K562 (cell line): ENCODE data around the gene MTHFR. TPM values are rescaled to one million over a fixed set of nuclear protein-coding genes. Genes with fewer than 3 reads are reported as not detected.

Experiments used
- ELF1 ChIP-seq: fragments of 200-800 bp; sonication (Bioruptor generic); IDR thresholded peaks from 2 replicates; pipeline ENCODE4 v1.6.1; 2016; ENCODE audit warnings: missing genetic modification characterization, missing compliant biosample characterization
- ESRRA ChIP-seq: fragments of 450-650 bp; IDR thresholded peaks from 2 replicates; pipeline ENCODE4 v1.6.1; 2014; ENCODE audit warnings: low read depth, mild to moderate bottlenecking, moderate library complexity, borderline replicate concordance
- FOXJ2 ChIP-seq: fragments of 200-800 bp; sonication (Bioruptor generic); IDR thresholded peaks from 2 replicates; pipeline ENCODE4 v1.6.1; 2016; ENCODE audit warnings: missing genetic modification characterization, missing compliant biosample characterization
- HNRNPUL1 ChIP-seq: fragments of 200-400 bp; formaldehyde crosslinking; IDR thresholded peaks from 2 replicates; pipeline ENCODE4 v1.6.1; 2017; ENCODE audit warnings: low read length
- IRF1 ChIP-seq: sonication (generic); formaldehyde crosslinking; IDR thresholded peaks from 2 replicates; pipeline ENCODE4 v1.8.0; 2022; ENCODE audit warnings: missing genetic modification reagents, mild to moderate bottlenecking, borderline replicate concordance
- KLF6 ChIP-seq: fragments of 250-450 bp; sonication (Bioruptor Pico); IDR thresholded peaks from 2 replicates; pipeline ENCODE4 v1.4.0; 2020; ENCODE audit warnings: mild to moderate bottlenecking, moderate library complexity, borderline replicate concordance
- MGA ChIP-seq: fragments of 450-650 bp; IDR thresholded peaks from 2 replicates; pipeline ENCODE4 v1.6.1; 2016; ENCODE audit warnings: mild to moderate bottlenecking, moderate library complexity
- PCBP1 ChIP-seq: fragments of 200-400 bp; formaldehyde crosslinking; IDR thresholded peaks from 2 replicates; pipeline ENCODE4 v1.6.1; 2018; ENCODE audit warnings: mild to moderate bottlenecking, low read depth, low read length; ENCODE audit not compliant: poor library complexity, severe bottlenecking
- RFX5 ChIP-seq: IDR thresholded peaks from 2 replicates; pipeline ENCODE4 v1.6.1; 2011; ENCODE audit warnings: low read depth, mild to moderate bottlenecking, improper control_type of control experiment, low read length
- ZNF277 ChIP-seq: fragments of 250-450 bp; sonication (Bioruptor Pico); IDR thresholded peaks from 2 replicates; pipeline ENCODE4 v1.8.0; 2022; ENCODE audit warnings: inconsistent platforms, mild to moderate bottlenecking, moderate library complexity, borderline replicate concordance
- ZNF436 ChIP-seq: fragments of 250-450, 450-650 bp; sonication (Bioruptor Pico); formaldehyde crosslinking; IDR thresholded peaks from 2 replicates; pipeline ENCODE4 v1.7.0; 2020; ENCODE audit warnings: mild to moderate bottlenecking
- ZNF586 ChIP-seq: fragments of 450-650 bp; formaldehyde crosslinking; conservative IDR thresholded peaks from 2 replicates; pipeline ENCODE4 v1.4.0; 2020; ENCODE audit warnings: mild to moderate bottlenecking, moderate library complexity
- ZNF589 ChIP-seq: fragments of 200-800 bp; sonication (Bioruptor generic); IDR thresholded peaks from 2 replicates; pipeline ENCODE4 v1.6.1; 2016; ENCODE audit warnings: low read depth, missing genetic modification characterization, missing compliant biosample characterization
- polyA plus RNA-seq, 8 experiments: library from polyadenylated mRNA; depleted of rRNA in 4 of 8; stranded (reverse) in 5 of 8; unstranded in 3 of 8; fragments of >200 nt; fragmentation: Nextera tagmentation in 2 of 8; fragmentation: Illumina TruSeq in 1 of 8; extraction: Ambion mirVana in 2 of 8; extraction: Trizol in 1 of 8; gene quantifications; 2 replicates each; pipeline versions ENCODE4 v1.2.1 to v1.2.3, GENCODE V29; 2011 to 2014; ENCODE audit warnings: inconsistent platforms in 1 of 8, missing spikeins in 1 of 8
- total RNA-seq, 7 experiments: library from RNA; depleted of rRNA in 6 of 7; stranded (reverse); fragments of >200 nt in 6 of 7; fragmentation: Illumina TruSeq in 2 of 7; extraction: Trizol in 2 of 7; gene quantifications; 2 replicates each; pipeline versions ENCODE4 v1.2.1 to v1.2.3, GENCODE V29; 2011 to 2021; ENCODE audit warnings: low replicate concordance in 1 of 7

Gene MTHFR
- total and polyA plus RNA-seq, 9 of the 15 experiments (the other 6 are each of a cell fraction or from before 2014, with no cell fraction given), result 5.0 to 104 (median 62.6) TPM

GRCh38 chr1:11784993-11785769 lies 20.6 kb downstream of the MTHFR start (continued):
- TF ChIP-seq FOXJ2, result no peak
- no peak for TF ChIP-seq RFX5
- TF ChIP-seq ZNF277 (CRISPR knock-in tag), result no peak
- no peak for TF ChIP-seq KLF6 (CRISPR knock-in tag)
- peak; percentile 67 for TF ChIP-seq ESRRA
- no peak for TF ChIP-seq ZNF589 (CRISPR knock-in tag)
- no peak for TF ChIP-seq ELF1
- peak; percentile 37 for TF ChIP-seq PCBP1
- 0 out of 2 replicates have a peak, but pooled peaks have one; percentile 0 for TF ChIP-seq MGA
- TF ChIP-seq ZNF586 (CRISPR knock-in tag), result no peak
- TF ChIP-seq HNRNPUL1, result no peak
- TF ChIP-seq ZNF436 (CRISPR knock-in tag), result no peak
- TF ChIP-seq IRF1 (CRISPR knock-in tag), result no peak
